HepG2 (cell line): ENCODE measurements around the gene TCAP. TPM values are rescaled to one million over a fixed set of nuclear protein-coding genes. Genes with fewer than 3 reads are reported as not detected.

Experiments used
- ARNT ChIP-seq: fragments of 450-650 bp; IDR thresholded peaks from 2 replicates; pipeline ENCODE4 v1.6.1; 2017
- ATF1 ChIP-seq: IDR thresholded peaks from 2 replicates; pipeline ENCODE4 v1.6.1; 2016; ENCODE audit warnings: mild to moderate bottlenecking, control low read depth
- GZF1 ChIP-seq: sonication (generic); formaldehyde crosslinking; IDR thresholded peaks from 2 replicates; pipeline ENCODE4 v1.5.1; 2020; ENCODE audit warnings: mild to moderate bottlenecking, missing genetic modification reagents
- HDAC2 ChIP-seq: sonication (generic); formaldehyde crosslinking; IDR thresholded peaks from 2 replicates; pipeline ENCODE4 v1.4.0; 2020; ENCODE audit warnings: missing genetic modification reagents
- ISL2 ChIP-seq: sonication (generic); formaldehyde crosslinking; IDR thresholded peaks from 2 replicates; pipeline ENCODE4 v1.5.0; 2020; ENCODE audit warnings: missing genetic modification reagents
- JARID2 ChIP-seq: sonication (generic); formaldehyde crosslinking; IDR thresholded peaks from 2 replicates; pipeline ENCODE4 v1.8.1; 2023; ENCODE audit warnings: missing genetic modification reagents, inconsistent platforms; ENCODE audit not compliant: insufficient replicate concordance
- KAT7 ChIP-seq: IDR thresholded peaks from 2 replicates; pipeline ENCODE4 v1.6.1; 2018; ENCODE audit warnings: borderline replicate concordance, missing compliant biosample characterization
- KDM1A ChIP-seq: IDR thresholded peaks from 2 replicates; pipeline ENCODE4 v1.6.1; 2016; ENCODE audit warnings: missing compliant biosample characterization
- PAWR ChIP-seq: sonication (generic); formaldehyde crosslinking; IDR thresholded peaks from 2 replicates; pipeline ENCODE4 v1.4.0; 2020; ENCODE audit warnings: missing genetic modification reagents, mild to moderate bottlenecking, borderline replicate concordance
- POGZ ChIP-seq: sonication (generic); formaldehyde crosslinking; IDR thresholded peaks from 2 replicates; pipeline ENCODE4 v1.4.0; 2020; ENCODE audit warnings: mild to moderate bottlenecking, missing genetic modification reagents
- SIX4 ChIP-seq: sonication (generic); formaldehyde crosslinking; IDR thresholded peaks from 2 replicates; pipeline ENCODE4 v1.4.0; 2020; ENCODE audit warnings: missing genetic modification reagents
- WIZ ChIP-seq: sonication (generic); formaldehyde crosslinking; IDR thresholded peaks from 2 replicates; pipeline ENCODE4 v1.5.1; 2020; ENCODE audit warnings: mild to moderate bottlenecking, missing genetic modification reagents
- ZNF234 ChIP-seq: sonication (generic); formaldehyde crosslinking; conservative IDR thresholded peaks from 2 replicates; pipeline ENCODE4 v1.5.1; 2020; ENCODE audit warnings: mild to moderate bottlenecking, missing genetic modification reagents
- ZNF484 ChIP-seq: sonication (generic); formaldehyde crosslinking; IDR thresholded peaks from 2 replicates; pipeline ENCODE4 v1.5.1; 2020; ENCODE audit warnings: mild to moderate bottlenecking, low read depth, missing genetic modification reagents, borderline replicate concordance
- ZNF605 ChIP-seq: sonication (generic); formaldehyde crosslinking; IDR thresholded peaks from 2 replicates; pipeline ENCODE4 v1.8.0; 2022; ENCODE audit warnings: mild to moderate bottlenecking, missing genetic modification reagents
- ZNF746 ChIP-seq: sonication (generic); formaldehyde crosslinking; IDR thresholded peaks from 2 replicates; pipeline ENCODE4 v1.8.0; 2022; ENCODE audit warnings: mild to moderate bottlenecking, missing genetic modification reagents
- ZNF772 ChIP-seq: sonication (generic); formaldehyde crosslinking; IDR thresholded peaks from 2 replicates; pipeline ENCODE4 v1.5.0; 2020; ENCODE audit warnings: mild to moderate bottlenecking, missing genetic modification reagents
- ZNF816 ChIP-seq: sonication (generic); formaldehyde crosslinking; IDR thresholded peaks from 2 replicates; pipeline ENCODE4 v1.8.0; 2022; ENCODE audit warnings: missing genetic modification reagents, mild to moderate bottlenecking, borderline replicate concordance
- ZSCAN22 ChIP-seq: sonication (generic); formaldehyde crosslinking; IDR thresholded peaks from 2 replicates; pipeline ENCODE4 v1.4.0; 2020; ENCODE audit warnings: mild to moderate bottlenecking, missing genetic modification reagents
- polyA plus RNA-seq, 8 experiments: library from polyadenylated mRNA; depleted of rRNA in 3 of 8; stranded (reverse) in 7 of 8; unstranded in 1 of 8; fragments of >200 nt; fragmentation: Illumina TruSeq in 4 of 8; extraction: Trizol in 4 of 8; gene quantifications; 2 replicates each; pipeline versions ENCODE4 v1.2.1 to v1.2.3, GENCODE V29; 2011 to 2016; ENCODE audit warnings: low read depth in 4 of 8, missing spikeins in 1 of 8, mixed read lengths in 1 of 8; ENCODE audit not compliant: insufficient read depth in 1 of 8
- total RNA-seq, 5 experiments: library from RNA; depleted of rRNA; stranded (reverse); fragments of >200 nt; fragmentation: Illumina TruSeq; extraction: Trizol; gene quantifications; 2 replicates each; pipeline ENCODE4 v1.2.3, GENCODE V29; 2016; ENCODE audit warnings: low read depth in 1 of 5
- TF ChIP-seq, protein P1 (sequence below): sonication (generic); formaldehyde crosslinking; IDR thresholded peaks from 2 replicates; pipeline ENCODE4 v1.8.0; 2022; ENCODE audit warnings: mild to moderate bottlenecking, missing genetic modification reagents; ENCODE audit not compliant: insufficient replicate concordance
- TF ChIP-seq, protein P2 (sequence below): sonication (generic); formaldehyde crosslinking; IDR thresholded peaks from 2 replicates; pipeline ENCODE4; 2020; ENCODE audit warnings: missing genetic modification reagents, mild to moderate bottlenecking, borderline replicate concordance
- TF ChIP-seq, protein P3 (sequence below): sonication (generic); formaldehyde crosslinking; IDR thresholded peaks from 2 replicates; pipeline ENCODE4 v1.4.0; 2020; ENCODE audit warnings: low read depth, mild to moderate bottlenecking, missing genetic modification reagents
- TF ChIP-seq, protein P4 (sequence below): sonication (generic); formaldehyde crosslinking; IDR thresholded peaks from 2 replicates; pipeline ENCODE4 v1.4.0; 2020; ENCODE audit warnings: mild to moderate bottlenecking, missing genetic modification reagents

The TCAP gene
- total and polyA plus RNA-seq, 2 of the 13 experiments (the other 11 are each of a cell fraction or from before 2014, with no cell fraction given), result 0.24 to 0.65 TPM

DNA sequence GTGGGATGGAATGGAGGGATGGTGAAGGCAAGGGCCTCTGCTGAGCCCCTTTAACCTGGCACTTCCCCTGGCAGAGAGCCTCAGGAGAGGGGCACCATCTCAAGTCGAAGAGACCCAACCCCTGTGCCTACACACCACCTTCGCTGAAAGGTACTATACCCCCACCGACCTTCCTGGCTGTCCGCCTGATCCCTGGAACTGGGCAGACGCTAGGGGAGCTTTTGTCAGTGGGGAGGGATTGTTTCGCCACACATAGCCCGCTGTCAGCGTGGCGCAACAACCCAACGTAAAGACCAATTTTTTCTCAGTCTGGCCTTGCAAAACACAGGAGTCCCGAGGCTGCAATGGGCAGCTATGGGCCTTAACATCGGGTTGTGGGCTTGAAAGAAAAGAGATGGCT is 35.3 kb upstream of the TCAP start (continued):
- TF ChIP-seq, protein P1, sequence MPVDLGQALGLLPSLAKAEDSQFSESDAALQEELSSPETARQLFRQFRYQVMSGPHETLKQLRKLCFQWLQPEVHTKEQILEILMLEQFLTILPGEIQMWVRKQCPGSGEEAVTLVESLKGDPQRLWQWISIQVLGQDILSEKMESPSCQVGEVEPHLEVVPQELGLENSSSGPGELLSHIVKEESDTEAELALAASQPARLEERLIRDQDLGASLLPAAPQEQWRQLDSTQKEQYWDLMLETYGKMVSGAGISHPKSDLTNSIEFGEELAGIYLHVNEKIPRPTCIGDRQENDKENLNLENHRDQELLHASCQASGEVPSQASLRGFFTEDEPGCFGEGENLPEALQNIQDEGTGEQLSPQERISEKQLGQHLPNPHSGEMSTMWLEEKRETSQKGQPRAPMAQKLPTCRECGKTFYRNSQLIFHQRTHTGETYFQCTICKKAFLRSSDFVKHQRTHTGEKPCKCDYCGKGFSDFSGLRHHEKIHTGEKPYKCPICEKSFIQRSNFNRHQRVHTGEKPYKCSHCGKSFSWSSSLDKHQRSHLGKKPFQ (CRISPR knock-in tag), result no peak
- TF ChIP-seq ZNF234 (CRISPR knock-in tag), result no peak
- TF ChIP-seq, protein P2, sequence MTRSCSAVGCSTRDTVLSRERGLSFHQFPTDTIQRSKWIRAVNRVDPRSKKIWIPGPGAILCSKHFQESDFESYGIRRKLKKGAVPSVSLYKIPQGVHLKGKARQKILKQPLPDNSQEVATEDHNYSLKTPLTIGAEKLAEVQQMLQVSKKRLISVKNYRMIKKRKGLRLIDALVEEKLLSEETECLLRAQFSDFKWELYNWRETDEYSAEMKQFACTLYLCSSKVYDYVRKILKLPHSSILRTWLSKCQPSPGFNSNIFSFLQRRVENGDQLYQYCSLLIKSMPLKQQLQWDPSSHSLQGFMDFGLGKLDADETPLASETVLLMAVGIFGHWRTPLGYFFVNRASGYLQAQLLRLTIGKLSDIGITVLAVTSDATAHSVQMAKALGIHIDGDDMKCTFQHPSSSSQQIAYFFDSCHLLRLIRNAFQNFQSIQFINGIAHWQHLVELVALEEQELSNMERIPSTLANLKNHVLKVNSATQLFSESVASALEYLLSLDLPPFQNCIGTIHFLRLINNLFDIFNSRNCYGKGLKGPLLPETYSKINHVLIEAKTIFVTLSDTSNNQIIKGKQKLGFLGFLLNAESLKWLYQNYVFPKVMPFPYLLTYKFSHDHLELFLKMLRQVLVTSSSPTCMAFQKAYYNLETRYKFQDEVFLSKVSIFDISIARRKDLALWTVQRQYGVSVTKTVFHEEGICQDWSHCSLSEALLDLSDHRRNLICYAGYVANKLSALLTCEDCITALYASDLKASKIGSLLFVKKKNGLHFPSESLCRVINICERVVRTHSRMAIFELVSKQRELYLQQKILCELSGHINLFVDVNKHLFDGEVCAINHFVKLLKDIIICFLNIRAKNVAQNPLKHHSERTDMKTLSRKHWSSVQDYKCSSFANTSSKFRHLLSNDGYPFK (CRISPR knock-in tag), result no peak
- TF ChIP-seq ZNF746 (CRISPR knock-in tag), result peak; percentile 52; the same call in 1 of the 2 replicates
- TF ChIP-seq, protein P3, sequence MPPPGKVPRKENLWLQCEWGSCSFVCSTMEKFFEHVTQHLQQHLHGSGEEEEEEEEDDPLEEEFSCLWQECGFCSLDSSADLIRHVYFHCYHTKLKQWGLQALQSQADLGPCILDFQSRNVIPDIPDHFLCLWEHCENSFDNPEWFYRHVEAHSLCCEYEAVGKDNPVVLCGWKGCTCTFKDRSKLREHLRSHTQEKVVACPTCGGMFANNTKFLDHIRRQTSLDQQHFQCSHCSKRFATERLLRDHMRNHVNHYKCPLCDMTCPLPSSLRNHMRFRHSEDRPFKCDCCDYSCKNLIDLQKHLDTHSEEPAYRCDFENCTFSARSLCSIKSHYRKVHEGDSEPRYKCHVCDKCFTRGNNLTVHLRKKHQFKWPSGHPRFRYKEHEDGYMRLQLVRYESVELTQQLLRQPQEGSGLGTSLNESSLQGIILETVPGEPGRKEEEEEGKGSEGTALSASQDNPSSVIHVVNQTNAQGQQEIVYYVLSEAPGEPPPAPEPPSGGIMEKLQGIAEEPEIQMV, result no peak
- TF ChIP-seq ZSCAN22 (CRISPR knock-in tag), result no peak
- no peak for TF ChIP-seq POGZ
- TF ChIP-seq ZNF484, result no peak
- no peak for TF ChIP-seq ATF1
- no peak for TF ChIP-seq SIX4
- TF ChIP-seq ARNT, result no peak
- TF ChIP-seq GZF1, result no peak
- TF ChIP-seq ISL2 (CRISPR knock-in tag), result no peak
- peak; percentile 29; the same call in 1 of the 2 replicates for TF ChIP-seq ZNF772 (CRISPR knock-in tag)
- no peak for TF ChIP-seq PAWR (CRISPR knock-in tag)
- no peak for TF ChIP-seq JARID2 (CRISPR knock-in tag)
- TF ChIP-seq KDM1A, result no peak
- no peak for TF ChIP-seq ZNF816 (CRISPR knock-in tag)
- no peak for TF ChIP-seq ZNF605 (CRISPR knock-in tag)
- TF ChIP-seq, protein P4, sequence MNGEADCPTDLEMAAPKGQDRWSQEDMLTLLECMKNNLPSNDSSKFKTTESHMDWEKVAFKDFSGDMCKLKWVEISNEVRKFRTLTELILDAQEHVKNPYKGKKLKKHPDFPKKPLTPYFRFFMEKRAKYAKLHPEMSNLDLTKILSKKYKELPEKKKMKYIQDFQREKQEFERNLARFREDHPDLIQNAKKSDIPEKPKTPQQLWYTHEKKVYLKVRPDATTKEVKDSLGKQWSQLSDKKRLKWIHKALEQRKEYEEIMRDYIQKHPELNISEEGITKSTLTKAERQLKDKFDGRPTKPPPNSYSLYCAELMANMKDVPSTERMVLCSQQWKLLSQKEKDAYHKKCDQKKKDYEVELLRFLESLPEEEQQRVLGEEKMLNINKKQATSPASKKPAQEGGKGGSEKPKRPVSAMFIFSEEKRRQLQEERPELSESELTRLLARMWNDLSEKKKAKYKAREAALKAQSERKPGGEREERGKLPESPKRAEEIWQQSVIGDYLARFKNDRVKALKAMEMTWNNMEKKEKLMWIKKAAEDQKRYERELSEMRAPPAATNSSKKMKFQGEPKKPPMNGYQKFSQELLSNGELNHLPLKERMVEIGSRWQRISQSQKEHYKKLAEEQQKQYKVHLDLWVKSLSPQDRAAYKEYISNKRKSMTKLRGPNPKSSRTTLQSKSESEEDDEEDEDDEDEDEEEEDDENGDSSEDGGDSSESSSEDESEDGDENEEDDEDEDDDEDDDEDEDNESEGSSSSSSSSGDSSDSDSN (CRISPR knock-in tag), result no peak
- TF ChIP-seq KAT7, result no peak
- TF ChIP-seq HDAC2 (CRISPR knock-in tag), result no peak
- no peak for TF ChIP-seq WIZ (CRISPR knock-in tag)
